K562 (cell line): Measurements from ENCODE around the gene MB21D2. TPM values are rescaled to one million over a fixed set of nuclear protein-coding genes. Genes with fewer than 3 reads are reported as not detected.

Experiments
- ATAC-seq: fragments of 200-7000 bp; cut with Tn5 transposase; 3 replicates; pipeline ENCODE4 v1.9.1; 2020; ENCODE audit warnings: moderate library complexity
- BruUV-seq: library from RNA; stranded (reverse); fragments of 400-500 nt; replicated peaks from 2 replicates; lab custom pipeline; 2021; lab: Mats Ljungman, UMichigan
- CTCF ChIA-PET: fragments of 300-600 bp; formaldehyde crosslinking; extraction: SDS; loops from one replicate; lab custom pipeline; 2021; ENCODE audit warnings: low intra/inter-chr PET ratio; lab: Yijun Ruan, JAX
- POLR2A ChIA-PET: fragments of 300-600, 350-650 bp; sonication (Branson Sonifier 250); formaldehyde crosslinking; extraction: SDS; loops from one replicate; lab custom pipeline; 2021; ENCODE audit warnings: antibody characterized with exemption, inconsistent platforms; lab: Yijun Ruan, JAX
- DNase-seq, 4 experiments: peaks; one replicate each; pipeline versions ENCODE4 v3.0.0 to v3.0.0-alpha.2; 2011 to 2018; ENCODE audit warnings: low spot score in 3 of 4, mixed read lengths in 3 of 4; ENCODE audit errors: extremely low read depth in 1 of 4
- FAIRE-seq: peaks from 2 replicates; lab custom pipeline; 2011; peaks lifted over from hg19 to GRCh38; lab: Jason Lieb, UNC
- H2AFZ ChIP-seq: 2 replicates; pipeline ENCODE4 v1.6.0; 2011; ENCODE audit warnings: low read depth, low read length, control low read depth, inconsistent platforms
- H3K27ac ChIP-seq: fragments of 200-600 bp; 3 replicates; pipeline ENCODE4 v1.8.0; 2011; ENCODE audit warnings: low read depth, mild to moderate bottlenecking, control low read depth, inconsistent platforms, low read length, moderate library complexity, mixed read lengths; ENCODE audit errors: extremely low read depth
- H3K27me3 ChIP-seq, 2 experiments: fragments of 300-600 bp in 1 of 2; 2 replicates in 1 of 2; 3 replicates in 1 of 2; pipeline versions ENCODE4 v1.6.0 to v1.8.0; 2011; ENCODE audit warnings: inconsistent platforms in 2 of 2, low read length in 2 of 2, mild to moderate bottlenecking in 1 of 2, mixed read lengths in 1 of 2, moderate library complexity in 1 of 2; ENCODE audit not compliant: control insufficient read depth in 2 of 2, insufficient read depth in 2 of 2
- H3K36me3 ChIP-seq: fragments of 300-600 bp; 3 replicates; pipeline ENCODE4 v1.8.0; 2011; ENCODE audit warnings: mild to moderate bottlenecking, low read length, inconsistent platforms; ENCODE audit not compliant: control insufficient read depth, insufficient read depth
- H3K4me1 ChIP-seq, 2 experiments: fragments of 200-600 bp in 1 of 2; replicated peaks in 1 of 2; 2 replicates in 1 of 2; 3 replicates in 1 of 2; pipeline versions ENCODE4 v1.5.1 to v1.8.0; 2011; ENCODE audit warnings: inconsistent platforms in 2 of 2, low read length in 2 of 2, mild to moderate bottlenecking in 1 of 2, mixed read lengths in 1 of 2, moderate library complexity in 1 of 2; ENCODE audit not compliant: control insufficient read depth in 2 of 2, insufficient read depth in 2 of 2
- H3K4me2 ChIP-seq: 2 replicates; pipeline ENCODE4 v1.6.1; 2011; ENCODE audit warnings: low read length, control low read depth, inconsistent platforms, mixed read lengths; ENCODE audit not compliant: insufficient read depth
- H3K4me3 ChIP-seq: fragments of 200-600 bp; sonication (generic), shearing (Covaris generic); 2 replicates; pipeline ENCODE4 v1.5.1; 2016; ENCODE audit warnings: control low read depth, inconsistent platforms
- H3K79me2 ChIP-seq: fragments of 200-600 bp; 3 replicates; pipeline ENCODE4 v1.8.0; 2011; ENCODE audit warnings: low read length, inconsistent platforms; ENCODE audit not compliant: control insufficient read depth, insufficient read depth
- H3K9ac ChIP-seq, 2 experiments: 2 replicates each; pipeline versions ENCODE4 v1.6.0 to v1.6.1; 2011; ENCODE audit warnings: low read depth in 2 of 2, low read length in 2 of 2, control low read depth in 1 of 2, inconsistent platforms in 1 of 2, mild to moderate bottlenecking in 1 of 2, mixed read lengths in 1 of 2; ENCODE audit not compliant: insufficient read depth in 1 of 2
- H3K9me1 ChIP-seq: one replicate; pipeline ENCODE4 v1.6.0; 2011; ENCODE audit warnings: inconsistent platforms, mild to moderate bottlenecking, low read length, moderate library complexity; ENCODE audit not compliant: control insufficient read depth, insufficient read depth
- H3K9me3 ChIP-seq: replicated peaks from 2 replicates; pipeline ENCODE4 v1.5.1; 2011; ENCODE audit warnings: low read depth, low read length, inconsistent platforms; ENCODE audit not compliant: control insufficient read depth, insufficient read depth
- H4K20me1 ChIP-seq: replicated peaks from 2 replicates; pipeline ENCODE4 v1.6.1; 2011; ENCODE audit warnings: low read length, inconsistent platforms, mixed read lengths; ENCODE audit not compliant: control insufficient read depth, insufficient read depth
- CREM ChIP-seq: IDR thresholded peaks from 2 replicates; pipeline ENCODE4 v1.6.1; 2014; ENCODE audit warnings: antibody characterized with exemption, low read depth
- CTCF ChIP-seq, 3 experiments: IDR thresholded peaks in 2 of 3; conservative IDR thresholded peaks in 1 of 3; 2 replicates each; pipeline ENCODE4 v1.5.1; 2011 to 2012; ENCODE audit warnings: low read length in 3 of 3, mild to moderate bottlenecking in 3 of 3, control low read depth in 2 of 3, improper control_type of control experiment in 1 of 3, inconsistent platforms in 1 of 3, low read depth in 1 of 3, mixed read lengths in 1 of 3, moderate library complexity in 1 of 3; ENCODE audit not compliant: insufficient read depth in 2 of 3
- EP300 ChIP-seq: IDR thresholded peaks from 2 replicates; pipeline ENCODE4 v1.6.1; 2012; ENCODE audit warnings: low read length, improper control_type of control experiment
- ETV5 ChIP-seq: sonication (generic); formaldehyde crosslinking; IDR thresholded peaks from 2 replicates; pipeline ENCODE4 v1.4.0; 2020; ENCODE audit warnings: low read depth, mild to moderate bottlenecking, missing genetic modification reagents
- FOXP4 ChIP-seq: sonication (generic); formaldehyde crosslinking; IDR thresholded peaks from 2 replicates; pipeline ENCODE4 v1.8.0; 2022; ENCODE audit warnings: mild to moderate bottlenecking, missing genetic modification reagents, borderline replicate concordance
- MAFK ChIP-seq: IDR thresholded peaks from 2 replicates; pipeline ENCODE4 v1.6.1; 2011; ENCODE audit warnings: low read length, improper control_type of control experiment
- MECOM ChIP-seq: fragments of 250-450 bp; sonication (Bioruptor Pico); IDR thresholded peaks from 2 replicates; pipeline ENCODE4 v1.8.0; 2022; ENCODE audit warnings: inconsistent platforms
- PBX2 ChIP-seq, 2 experiments: IDR thresholded peaks in 1 of 2; conservative IDR thresholded peaks in 1 of 2; 2 replicates each; pipeline ENCODE4 v1.6.1; 2016; ENCODE audit warnings: low read depth in 2 of 2, mild to moderate bottlenecking in 1 of 2, missing compliant biosample characterization in 1 of 2, missing genetic modification characterization in 1 of 2, moderate library complexity in 1 of 2
- PKNOX1 ChIP-seq: fragments of 450-650 bp; IDR thresholded peaks from 2 replicates; pipeline ENCODE4 v1.6.1; 2016
- RUNX1 ChIP-seq: sonication (generic); IDR thresholded peaks from 2 replicates; pipeline ENCODE4 v1.6.1; 2016; ENCODE audit warnings: antibody characterized with exemption, low read depth
- TCF7 ChIP-seq: sonication (generic); IDR thresholded peaks from 2 replicates; pipeline ENCODE4 v1.6.1; 2016; ENCODE audit warnings: antibody characterized with exemption, borderline replicate concordance
- THAP7 ChIP-seq: fragments of 250-450 bp; sonication (Bioruptor Pico); IDR thresholded peaks from 2 replicates; pipeline ENCODE4 v1.5.0; 2021
- ZBTB17 ChIP-seq: fragments of 450-650 bp; formaldehyde crosslinking; IDR thresholded peaks from 2 replicates; pipeline ENCODE4 v1.4.0; 2020; ENCODE audit warnings: mild to moderate bottlenecking
- ZNF316 ChIP-seq: fragments of 450-650 bp; IDR thresholded peaks from 2 replicates; pipeline ENCODE4 v1.6.1; 2016
- WGBS: fragments of 100-300 bp; shearing (Covaris generic); methylation state at CpG from one replicate; pipeline ENCODE4 v1.1.6; 2016; ENCODE audit warnings: low coverage, mixed read lengths; ENCODE audit not compliant: insufficient coverage; ENCODE audit errors: missing lambda C conversion rate; 5-methylcytosine and 5-hydroxymethylcytosine counted together
- in situ Hi-C: fragments of 300-500 bp; cut with MboI; formaldehyde crosslinking; loops from 4 replicates; pipeline ENCODE4 v1.15.0; 2018; ENCODE audit warnings: inconsistent platforms, mixed read lengths
- intact Hi-C: fragments of 100-400 bp; cut with micrococcal nuclease; formaldehyde crosslinking; loops from 2 replicates; pipeline ENCODE4 v1.14.2; 2022
- polyA plus RNA-seq, 8 experiments: library from polyadenylated mRNA; depleted of rRNA in 4 of 8; stranded (reverse) in 5 of 8; unstranded in 3 of 8; fragments of >200 nt; fragmentation: Nextera tagmentation in 2 of 8; fragmentation: Illumina TruSeq in 1 of 8; extraction: Ambion mirVana in 2 of 8; extraction: Trizol in 1 of 8; gene quantifications; 2 replicates each; pipeline versions ENCODE4 v1.2.1 to v1.2.3, GENCODE V29; 2011 to 2014; ENCODE audit warnings: inconsistent platforms in 1 of 8, missing spikeins in 1 of 8
- total RNA-seq, 7 experiments: library from RNA; depleted of rRNA in 6 of 7; stranded (reverse); fragments of >200 nt in 6 of 7; fragmentation: Illumina TruSeq in 2 of 7; extraction: Trizol in 2 of 7; gene quantifications; 2 replicates each; pipeline versions ENCODE4 v1.2.1 to v1.2.3, GENCODE V29; 2011 to 2021; ENCODE audit warnings: low replicate concordance in 1 of 7

Gene MB21D2
- total and polyA plus RNA-seq, 9 of the 15 experiments (the other 6 are each of a cell fraction or from before 2014, with no cell fraction given) = 0.01 TPM; not detected in 8

GRCh38 chr3:192905980-192906678 lies 11.5 kb downstream of the MB21D2 start:
- Histone ChIP-seq H3K9me3 (no peaks in the 10 kb centered on the region), H3K27me3 (no peaks in the 10 kb centered on the region; a peak in 1 of 5 replicates), H3K36me3 (no peaks in the 10 kb centered on the region), H3K9me1 (no peaks in the 10 kb centered on the region), H3K4me2 (no peak overlapping the region), H3K27ac (no peak overlapping the region), H3K79me2 (no peaks in the 10 kb centered on the region), H4K20me1 (no peaks in the 10 kb centered on the region), H3K4me1 (no peaks in the 10 kb centered on the region), H3K4me3 (no peak overlapping the region), H2AFZ (no peak overlapping the region), H3K9ac (no peak overlapping the region)
- 0% methylated on average over 3 of the region's 3 CpGs for WGBS
- intact Hi-C loops = no loop called here
- POLR2A ChIA-PET = no interaction called here
- FAIRE-seq (no peak), DNase-seq (no peak), ATAC-seq (no peak)
- BruUV-seq = no TSS peak
- in situ Hi-C loops = no loop called here
- CTCF ChIA-PET = no interaction called here
- no peak for TF ChIP-seq CTCF (IDR thresholded peaks at IDR 0.05 in 2 of 3, conservative IDR thresholded peaks at IDR 0.05 in 1 of 3; ENCODE audit: insufficient read depth in 2 of 3, low read depth in 1 of 3, low read length in 3 of 3)
- TF ChIP-seq ETV5 (CRISPR knock-in tag) = no peak
- TF ChIP-seq ZBTB17 (CRISPR knock-in tag) = no peak
- no peak for TF ChIP-seq CREM
- no peak for TF ChIP-seq ZNF316
- TF ChIP-seq FOXP4 = no peak
- no peak for TF ChIP-seq RUNX1
- TF ChIP-seq EP300 = no peak
- TF ChIP-seq PBX2 (CRISPR knock-in tag; IDR thresholded peaks at IDR 0.05; ENCODE audit: low read depth) = no peak
- TF ChIP-seq PBX2 (tag; conservative IDR thresholded peaks at IDR 0.05; ENCODE audit: low read depth) = peak; percentile 74
- 0 out of 2 replicates have a peak, but pooled peaks have one; percentile 34 for TF ChIP-seq MECOM
- no peak for TF ChIP-seq THAP7
- 0 out of 2 replicates have a peak, but pooled peaks have one; percentile 34 for TF ChIP-seq PKNOX1
- TF ChIP-seq MAFK = no peak
- TF ChIP-seq TCF7 = no peak
